Measurements from ENCODE around the gene PAX3.
"Not testable (repeated sequence)": the region's sequence is repeated elsewhere in the genome, so short reads cannot be mapped to it uniquely, and the experiment has no call there.

Gene PAX3

DNA sequence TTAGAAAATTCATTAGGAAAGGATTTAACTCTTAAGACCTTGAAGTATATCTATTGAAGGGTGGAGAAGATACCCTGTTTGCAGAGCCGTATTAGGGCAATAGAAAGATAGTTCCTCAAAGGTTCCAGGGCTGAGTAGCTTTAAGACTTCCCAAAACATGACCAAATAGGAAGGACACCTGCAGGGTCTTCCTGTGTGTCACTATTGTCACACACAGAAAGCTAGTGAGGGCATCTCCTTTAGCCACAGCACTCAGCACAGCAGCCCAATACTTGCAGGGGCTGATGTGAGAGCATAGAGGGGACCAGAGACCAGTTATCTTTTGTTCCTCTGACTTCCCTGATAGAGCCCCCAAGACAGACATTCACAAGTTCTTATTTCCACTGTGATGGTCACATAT is 93.7 kb downstream of the PAX3 start:
- DNase-seq = no peak

DNA sequence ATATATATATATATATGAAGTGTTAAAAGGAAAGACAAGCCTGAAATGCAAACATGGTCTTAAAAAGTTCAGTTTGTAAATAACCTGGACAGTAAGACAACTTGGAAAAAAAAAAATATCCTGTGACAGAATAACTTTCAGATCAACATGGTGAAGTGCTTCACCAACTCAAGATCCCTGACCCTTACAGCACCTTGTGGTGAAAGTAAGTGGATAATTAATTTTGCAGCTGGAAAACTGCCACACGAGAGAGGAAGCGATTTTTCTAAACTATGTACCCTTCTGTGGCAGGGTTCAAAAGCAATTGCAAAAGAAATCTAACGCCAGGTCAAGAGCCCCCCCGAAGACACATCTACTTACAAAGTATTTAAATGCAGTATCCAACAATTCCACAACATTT is 95.8 kb downstream of the PAX3 start:
- no peak for DNase-seq

GRCh38 chr2:222196159-222196558 is 102.6 kb downstream of the PAX3 start:
- DNase-seq = no peak

DNA sequence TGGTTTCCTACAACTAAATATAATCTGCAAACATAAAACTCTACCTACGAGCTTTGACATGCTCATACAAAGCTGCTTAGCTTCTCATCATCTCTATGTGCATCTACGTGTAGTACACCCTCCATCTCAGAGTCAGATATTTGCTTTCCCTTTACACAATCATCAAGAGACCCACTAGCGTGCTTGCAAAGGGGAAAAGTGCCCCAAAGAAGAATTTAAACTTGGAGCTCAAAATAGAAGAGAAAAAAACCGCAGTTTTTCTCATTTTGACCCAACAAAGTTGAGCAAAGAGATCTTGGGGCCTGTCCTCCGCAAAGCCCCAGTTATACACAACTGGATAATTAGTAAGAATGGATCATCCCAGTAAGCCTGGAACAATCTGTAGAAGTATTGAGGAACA is 104.1 kb downstream of the PAX3 start:
- no peak for DNase-seq

- DNase-seq = no peak
Measured at GRCh38 chr2:222193328-222193983, 105.3 kb downstream of the PAX3 start.

GRCh38 chr2:222180619-222181018 is 118.2 kb downstream of the PAX3 start:
- no peak for DNase-seq

DNA sequence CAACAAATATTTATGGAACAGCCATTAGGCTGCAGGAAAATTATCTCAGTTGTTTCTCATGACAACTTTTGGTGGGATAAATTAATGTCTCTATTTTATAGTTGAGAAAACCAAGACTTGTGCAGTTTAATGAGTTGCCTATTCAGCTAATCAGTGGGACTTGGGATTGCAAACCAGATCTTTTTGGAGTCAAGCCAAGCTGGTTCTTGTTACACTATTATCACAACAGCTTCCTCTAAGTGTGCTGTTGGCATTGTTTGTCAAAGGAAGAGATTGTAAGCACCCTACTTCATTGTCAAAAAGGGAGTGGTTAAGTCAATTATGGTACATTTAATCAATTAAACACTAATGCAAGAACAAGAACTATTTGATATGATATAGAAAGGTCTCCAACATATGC is 119.2 kb downstream of the PAX3 start:
- DNase-seq = no peak

- no peak for DNase-seq
Measured at GRCh38 chr2:222178450-222178849, 120.3 kb downstream of the PAX3 start.

- DNase-seq = no peak
Measured at GRCh38 chr2:222176890-222177289, 121.9 kb downstream of the PAX3 start.

DNA sequence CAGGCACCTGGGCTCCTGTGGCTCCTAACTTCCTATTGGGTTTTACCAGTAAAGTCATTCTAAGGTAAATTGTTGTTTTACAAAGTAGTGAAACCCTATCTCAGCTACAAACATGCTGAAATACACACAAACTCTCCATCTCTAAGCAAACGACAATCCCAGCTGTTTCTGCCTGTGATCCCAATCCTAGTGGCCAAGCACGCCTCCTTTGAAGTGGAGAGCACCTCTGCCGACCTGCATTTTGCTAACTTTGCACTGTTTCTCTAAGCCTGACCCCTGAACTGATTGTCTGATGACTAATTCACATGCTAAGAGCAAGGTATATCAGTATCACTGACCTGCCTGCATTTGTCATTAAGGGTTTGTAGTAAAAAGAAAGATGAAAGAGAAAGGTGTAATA is 124.3 kb downstream of the PAX3 start:
- no peak for DNase-seq

DNA sequence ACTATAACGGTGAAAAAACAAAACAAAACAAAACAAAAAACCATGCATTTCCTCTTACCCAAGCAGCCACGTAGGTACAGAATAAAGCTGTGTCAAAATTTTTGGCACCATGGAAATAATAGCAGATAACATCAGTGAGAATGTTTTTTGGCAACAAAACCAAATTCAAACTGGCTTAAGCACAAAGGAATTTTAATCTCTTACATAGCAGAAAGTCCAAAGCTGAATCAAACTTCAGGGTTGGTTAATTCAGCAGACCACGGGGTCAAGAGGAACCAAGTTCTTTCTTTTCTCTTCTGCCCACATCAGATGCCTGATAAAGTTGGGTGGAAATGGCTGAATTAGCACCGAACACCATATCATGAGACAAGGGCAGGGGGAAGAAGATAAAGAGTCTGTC is 129.5 kb downstream of the PAX3 start:
- DNase-seq = no peak

DNA sequence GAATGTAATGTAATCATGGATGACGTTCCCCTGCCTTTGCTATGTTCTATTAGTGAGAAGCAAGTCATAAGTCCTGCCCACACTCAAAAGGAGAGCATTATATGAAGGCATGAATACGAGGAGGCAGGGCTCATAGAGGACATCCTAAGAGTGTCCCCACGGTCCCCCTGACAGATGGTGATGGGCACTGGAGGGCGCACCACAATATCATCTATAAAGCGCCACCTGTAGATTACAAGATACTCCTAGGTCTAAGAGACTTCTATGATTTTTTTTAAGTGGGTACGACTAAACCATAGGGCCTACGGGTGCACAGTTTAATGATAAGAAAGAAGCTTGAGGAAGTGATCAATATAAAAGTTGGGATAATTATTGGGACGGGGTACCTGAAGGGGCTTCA is 131.0 kb downstream of the PAX3 start:
- DNase-seq = no peak

DNA sequence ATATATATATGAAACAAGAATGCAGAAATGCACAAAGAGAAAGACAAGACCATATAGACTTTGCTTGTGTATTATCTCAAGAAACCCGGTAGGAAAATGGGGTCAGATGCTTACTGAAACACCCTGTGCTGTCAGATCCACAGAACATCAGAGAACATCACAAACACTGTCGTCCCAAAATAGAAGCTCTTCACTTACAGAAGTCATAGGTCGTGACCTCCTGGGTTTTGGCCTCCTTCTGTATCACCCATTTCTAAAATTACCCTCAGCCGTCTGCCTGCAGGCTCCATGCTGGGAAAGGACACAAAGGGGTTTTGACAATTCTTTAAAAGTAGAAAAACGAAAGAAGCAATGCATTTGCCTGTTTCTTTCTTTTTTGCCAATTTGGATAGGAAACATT is 137.9 kb downstream of the PAX3 start:
- DNase-seq = no peak

- DNase-seq = no peak
Measured at GRCh38 chr2:222160125-222160524, 138.7 kb downstream of the PAX3 start.

GRCh38 chr2:222159221-222159620 is 139.6 kb downstream of the PAX3 start:
- no peak for DNase-seq

DNA sequence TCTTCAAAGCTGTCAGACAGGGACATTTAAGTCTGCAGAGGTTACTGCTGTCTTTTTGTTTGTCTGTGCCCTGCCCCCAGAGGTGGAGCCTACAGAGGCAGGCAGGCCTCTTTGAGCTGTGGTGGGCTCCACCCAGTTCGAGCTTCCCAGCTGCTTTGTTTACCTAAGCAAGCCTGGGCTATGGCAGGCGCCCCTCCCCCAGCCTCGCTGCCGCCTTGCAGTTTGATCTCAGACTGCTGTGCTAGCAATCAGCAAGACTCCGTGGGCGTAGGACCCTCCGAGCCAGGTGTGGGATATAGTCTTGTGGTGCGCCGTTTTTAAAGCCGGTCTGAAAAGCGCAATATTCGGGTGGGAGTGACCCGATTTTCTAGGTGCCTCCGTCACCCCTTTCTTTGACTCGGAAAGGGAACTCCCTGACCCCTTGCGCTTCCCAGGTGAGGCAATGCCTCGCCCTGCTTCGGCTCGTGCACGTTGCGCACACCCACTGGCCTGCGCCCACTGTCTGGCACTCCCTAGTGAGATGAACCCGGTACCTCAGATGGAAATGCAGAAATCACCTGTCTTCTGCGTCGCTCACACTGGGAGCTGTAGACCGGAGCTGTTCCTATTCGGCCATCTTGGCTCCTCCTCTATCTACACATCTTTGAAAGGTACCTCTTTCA is 143.7 kb downstream of the PAX3 start:
- DNase-seq = not testable (repeated sequence)

Measured in CD4-positive, alpha-beta T cell treated with Interleukin-15 for 1 hour (primary cell).